Measurements from ENCODE around the gene ELOVL5.
"Not testable (repeated sequence)": the region's sequence is repeated elsewhere in the genome, so short reads cannot be mapped to it uniquely, and the experiment has no call there.

ELOVL5 gene

DNA sequence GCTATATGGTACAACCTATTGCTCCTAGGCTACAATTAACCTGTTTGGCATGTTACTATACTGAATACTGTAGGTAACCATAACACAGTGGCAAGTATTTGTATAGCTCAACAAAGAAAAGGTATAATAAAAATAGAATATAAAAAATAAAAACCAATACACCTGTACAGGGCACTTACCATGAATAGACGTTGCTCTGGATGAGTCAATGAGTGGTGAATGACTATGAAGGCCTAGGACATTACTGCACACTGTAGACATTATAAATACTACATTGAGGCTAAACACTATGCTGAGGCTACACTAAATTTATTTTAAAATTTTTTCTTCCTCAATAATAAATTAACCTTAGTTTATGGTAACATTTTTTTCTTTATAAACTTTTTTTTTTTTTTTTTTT, 18.6 kb downstream of the ELOVL5 start:
- no peak for DNase-seq (ENCODE audit: low read depth in 2 of 3, low spot score in 1 of 3)

DNA sequence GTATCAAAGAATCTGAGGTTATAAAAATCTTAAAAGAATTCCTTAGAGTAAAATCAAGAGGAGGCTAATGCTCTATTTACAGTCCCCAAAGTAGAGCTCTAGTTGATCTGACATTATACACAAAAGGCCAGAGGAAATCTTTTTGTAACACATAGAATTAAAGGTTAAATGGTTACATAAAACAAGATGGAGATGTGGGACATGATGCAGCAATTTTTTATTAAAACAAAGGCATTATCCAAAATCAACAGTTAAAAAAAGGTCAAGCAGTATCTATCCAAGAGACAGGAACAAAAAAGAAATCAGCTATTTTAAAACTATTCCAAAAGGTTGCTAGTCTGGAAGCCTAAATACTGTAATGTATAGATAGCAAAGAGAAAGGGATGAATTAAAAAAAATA, 20.4 kb downstream of the ELOVL5 start:
- DNase-seq (ENCODE audit: low read depth in 2 of 3, low spot score in 1 of 3): no peak

DNA sequence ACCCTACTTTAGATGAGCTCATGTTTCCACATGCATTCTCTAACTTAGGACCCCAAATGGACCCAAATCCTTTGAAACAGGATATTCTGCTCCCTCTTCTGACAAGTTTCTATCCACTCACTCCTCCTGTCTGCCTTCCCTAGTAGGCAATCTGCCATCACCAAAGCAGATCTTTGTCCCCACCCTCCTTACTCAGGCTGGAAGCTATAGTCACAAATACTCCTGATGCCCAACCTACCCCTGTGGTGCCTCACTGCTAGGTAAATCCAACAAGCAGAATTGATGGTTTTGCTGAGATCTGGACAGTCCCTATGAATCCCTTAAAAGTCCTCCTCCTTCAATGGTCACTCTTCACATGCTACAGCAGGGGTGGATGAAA, 21.7 kb downstream of the ELOVL5 start:
- no peak for DNase-seq (ENCODE audit: low read depth in 2 of 3, low spot score in 1 of 3)

DNA sequence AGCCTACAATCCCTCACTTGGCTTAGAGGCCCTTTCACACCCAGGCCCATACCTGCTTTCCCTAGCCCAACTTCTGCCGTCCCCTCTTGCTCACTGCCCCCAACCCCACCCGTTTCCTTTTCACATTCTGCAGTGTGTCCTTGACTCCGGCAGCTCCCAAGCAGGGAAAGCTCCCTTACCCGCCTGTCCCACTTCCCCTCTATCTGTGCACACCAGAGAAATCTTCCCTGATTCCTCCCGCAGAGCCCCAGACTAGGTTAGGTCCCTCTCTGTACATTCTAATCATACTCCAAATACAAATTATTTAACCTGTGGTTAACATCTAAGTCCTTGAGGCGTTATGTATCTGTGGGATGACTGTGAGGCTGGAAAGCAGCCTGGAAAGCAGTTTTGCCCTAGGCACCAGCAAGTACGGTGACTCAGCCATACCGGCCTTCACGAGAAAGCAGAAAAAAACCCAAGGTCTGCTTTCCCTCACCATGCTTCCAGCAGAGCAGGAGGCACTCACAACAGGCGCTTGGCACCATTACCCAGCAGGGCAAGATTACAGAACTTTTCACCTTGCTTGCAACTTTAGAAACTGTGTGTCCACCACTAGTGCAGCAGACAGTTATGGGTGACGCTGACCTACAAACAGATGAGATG, 22.3 kb downstream of the ELOVL5 start:
- no peak for DNase-seq (ENCODE audit: low read depth in 2 of 3, low spot score in 1 of 3)

DNA sequence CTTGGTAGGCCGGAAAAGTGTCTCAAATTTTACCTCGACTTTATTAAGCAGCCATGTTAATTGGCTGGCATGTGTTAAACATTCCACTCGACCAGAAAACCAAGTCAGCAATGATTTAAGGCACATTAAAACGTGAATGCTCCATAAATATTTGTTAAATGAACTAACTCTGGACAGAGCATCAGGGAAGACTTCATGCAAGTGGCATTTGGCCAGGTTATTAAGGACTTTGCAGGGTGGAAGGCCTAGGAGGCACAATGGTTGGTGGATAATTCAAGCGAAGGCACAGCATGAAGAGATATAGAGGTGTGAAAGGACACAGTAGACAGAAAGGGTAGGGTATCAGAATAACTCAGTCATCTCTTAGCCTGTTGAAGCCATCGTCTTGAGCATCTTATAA, 23.0 kb downstream of the ELOVL5 start:
- DNase-seq (ENCODE audit: low read depth in 2 of 3, low spot score in 1 of 3): no peak

DNA sequence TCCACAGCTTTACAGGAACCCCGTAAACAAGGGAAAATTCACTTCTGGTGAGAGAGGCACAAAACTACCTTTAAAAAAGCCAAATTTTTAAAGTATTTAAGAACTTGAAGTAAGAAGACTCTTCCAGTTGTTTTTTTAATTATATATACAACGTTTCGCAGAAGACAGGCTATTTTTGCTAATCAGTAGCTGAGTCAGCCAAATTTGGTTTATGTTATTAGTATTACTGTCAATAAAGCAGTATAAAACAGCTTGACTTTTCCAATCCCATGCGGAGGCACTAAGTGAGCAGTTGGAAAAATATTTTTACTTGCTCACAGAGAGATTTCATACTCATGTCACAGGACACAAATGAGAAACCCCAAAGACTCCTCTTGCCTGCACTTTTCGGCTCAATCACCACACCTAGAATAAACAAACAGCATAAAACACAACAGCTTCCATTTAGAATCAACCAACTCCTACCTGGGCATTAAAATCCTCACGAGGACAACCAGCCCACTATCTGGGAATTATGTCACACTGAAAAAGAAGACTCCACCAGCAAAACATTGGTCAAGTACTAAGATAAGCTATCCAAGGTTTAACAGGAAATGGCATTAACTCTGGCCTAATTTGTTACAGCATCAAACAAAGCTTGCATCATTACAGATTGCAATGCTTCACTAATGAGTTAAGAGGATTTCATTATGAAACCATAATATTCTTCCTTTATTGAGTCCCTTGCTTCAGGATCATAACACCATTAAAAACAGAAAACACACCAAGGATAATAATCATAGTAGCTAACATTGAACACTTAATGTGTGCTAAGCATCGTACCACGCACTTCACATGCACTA, 26.3 kb downstream of the ELOVL5 start:
- no peak for DNase-seq (ENCODE audit: low read depth in 2 of 3, low spot score in 1 of 3)

DNA sequence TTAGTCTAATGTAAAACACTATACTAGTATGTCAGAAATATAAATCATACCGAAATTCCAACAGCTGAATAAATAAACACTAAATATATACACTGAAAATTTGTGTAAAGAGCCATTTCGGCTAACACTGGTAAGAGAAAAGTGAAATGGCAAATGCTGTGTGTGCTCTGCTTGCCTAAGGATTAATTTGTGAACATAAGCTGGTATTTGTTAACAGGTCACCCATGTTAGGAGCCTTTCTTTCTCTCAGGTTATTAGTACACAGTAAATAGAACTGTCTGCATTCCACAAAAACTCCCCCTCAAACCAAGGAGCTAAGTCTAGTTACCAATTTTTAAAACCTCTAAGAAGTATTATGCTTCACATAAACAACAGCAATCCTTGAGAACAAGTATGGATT, 27.0 kb downstream of the ELOVL5 start:
- DNase-seq (ENCODE audit: low read depth in 2 of 3, low spot score in 1 of 3): no peak

DNA sequence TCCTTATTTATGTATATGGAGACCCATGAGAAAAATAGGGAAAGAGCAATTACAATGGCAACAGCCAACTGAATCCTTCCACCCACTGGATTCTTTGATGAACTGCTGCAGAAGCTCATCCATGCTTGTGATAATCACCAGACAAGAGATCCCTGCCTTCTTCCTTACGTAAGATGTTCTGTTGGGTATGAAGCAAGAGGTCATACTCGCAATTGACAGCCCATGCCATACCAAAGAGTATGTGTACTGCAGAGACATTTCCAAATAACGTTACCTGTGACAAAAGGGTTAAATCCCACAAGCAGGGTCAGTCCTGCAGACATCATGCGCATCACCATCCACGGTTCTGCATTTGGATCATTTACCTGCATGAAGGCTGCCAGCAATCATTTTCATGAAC, 27.8 kb downstream of the ELOVL5 start:
- DNase-seq (ENCODE audit: low read depth in 2 of 3, low spot score in 1 of 3): no peak

DNA sequence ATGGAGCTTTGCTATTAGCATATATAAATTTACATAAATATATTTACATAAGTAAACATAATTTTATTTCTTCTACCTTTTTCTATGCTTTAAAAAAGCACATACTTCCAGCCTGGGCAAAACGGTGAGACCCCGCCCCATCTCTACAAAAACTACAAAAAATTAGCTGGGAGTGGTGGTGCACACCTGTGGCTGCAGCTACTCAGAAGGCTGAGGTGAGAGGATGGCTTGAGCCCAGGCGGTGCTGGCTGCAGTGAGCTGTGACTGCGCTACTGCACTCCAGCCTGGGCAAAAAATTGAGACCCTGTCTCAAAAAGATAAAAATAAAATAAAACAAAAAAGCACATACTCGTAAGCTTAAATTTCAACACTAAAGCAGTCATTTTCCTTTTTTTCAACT, 30.3 kb downstream of the ELOVL5 start:
- DNase-seq (ENCODE audit: low read depth in 2 of 3, low spot score in 1 of 3): no peak

DNA sequence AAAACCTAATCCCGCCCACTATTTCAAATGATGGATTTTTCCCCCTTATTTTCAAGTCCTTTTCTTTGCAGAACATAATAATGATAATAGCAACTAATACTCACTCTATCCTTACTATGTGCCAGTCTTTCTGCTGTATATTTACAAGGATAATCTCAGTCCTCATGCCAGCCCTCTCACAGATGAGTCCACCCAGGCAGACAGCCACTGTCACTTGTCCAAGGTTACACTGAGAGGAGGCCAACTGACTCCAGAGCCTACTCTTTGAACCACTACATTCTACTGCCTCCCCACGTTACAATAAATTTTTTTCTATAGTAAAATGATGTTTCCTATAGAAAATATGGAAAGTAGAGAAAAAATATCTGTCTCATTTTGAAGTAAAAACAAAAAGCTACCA, 30.9 kb downstream of the ELOVL5 start:
- no peak for DNase-seq (ENCODE audit: low read depth in 2 of 3, low spot score in 1 of 3)

DNA sequence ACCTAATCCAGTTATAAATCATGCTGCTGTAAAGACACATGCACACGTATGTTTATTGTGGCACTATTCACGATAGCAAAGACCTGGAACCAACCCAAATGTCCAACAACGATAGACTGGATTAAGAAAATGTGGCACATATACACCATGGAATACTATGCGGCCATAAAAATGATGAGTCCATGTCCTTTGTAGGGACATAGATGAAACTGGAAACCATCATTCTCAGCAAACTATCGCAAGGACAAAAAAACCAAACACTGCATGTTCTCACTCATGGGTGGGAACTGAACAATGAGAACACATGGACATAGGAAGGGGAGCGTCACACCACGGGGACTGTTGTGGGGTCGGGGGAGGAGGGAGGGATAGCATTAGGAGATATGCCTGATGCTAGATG, 31.5 kb downstream of the ELOVL5 start:
- DNase-seq (ENCODE audit: low read depth in 2 of 3, low spot score in 1 of 3): not testable (repeated sequence)

DNA sequence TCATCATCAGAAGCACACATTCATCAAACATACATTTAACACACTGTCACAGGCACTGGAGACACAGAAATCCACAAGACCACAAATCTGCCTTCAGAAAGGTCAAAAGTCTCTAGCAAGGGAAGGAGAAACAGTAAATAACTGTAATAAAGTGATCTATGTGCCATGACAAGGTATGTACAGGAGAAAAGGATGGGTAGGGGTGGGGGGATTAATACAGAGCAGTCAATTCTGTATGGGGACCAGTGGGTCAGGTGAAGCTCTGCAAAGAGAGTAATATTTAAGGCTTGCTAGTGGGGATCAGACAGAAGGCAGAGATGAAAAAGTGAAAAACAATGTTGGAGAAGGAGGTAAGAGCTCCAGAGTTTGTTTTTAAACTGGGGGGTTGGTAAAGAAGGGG, 32.6 kb downstream of the ELOVL5 start:
- no peak for DNase-seq (ENCODE audit: low read depth in 2 of 3, low spot score in 1 of 3)

DNA sequence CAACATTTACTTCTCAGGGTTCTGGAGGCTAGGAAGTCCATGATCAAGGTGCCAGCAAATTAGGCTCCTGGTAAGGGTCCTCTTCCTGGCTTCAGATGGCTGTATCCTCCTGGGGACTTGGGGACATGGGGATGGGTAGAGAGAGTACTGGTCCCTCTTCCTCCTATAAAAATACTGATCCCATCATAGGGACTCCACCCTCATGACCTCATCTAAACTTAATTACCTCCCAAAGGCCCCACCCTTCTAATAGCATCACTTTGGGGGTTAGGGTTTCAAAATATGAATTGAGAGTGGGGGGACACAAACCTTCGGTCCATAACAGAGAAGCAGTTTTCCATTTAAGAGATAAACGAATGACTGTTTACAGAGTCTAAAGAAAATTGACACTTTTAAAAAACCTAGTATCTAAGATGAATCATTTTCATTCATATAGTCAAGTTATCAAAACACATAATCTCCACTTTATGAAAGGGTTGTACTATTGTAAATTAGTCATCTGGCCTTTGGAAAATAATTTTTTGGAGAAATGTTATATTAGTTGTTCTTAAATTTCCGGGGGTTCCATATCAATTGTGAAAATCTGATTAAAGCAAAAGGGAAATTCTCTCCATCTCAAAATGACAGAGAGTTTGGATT, 33.5 kb downstream of the ELOVL5 start:
- DNase-seq (ENCODE audit: low read depth in 2 of 3, low spot score in 1 of 3): no peak

DNA sequence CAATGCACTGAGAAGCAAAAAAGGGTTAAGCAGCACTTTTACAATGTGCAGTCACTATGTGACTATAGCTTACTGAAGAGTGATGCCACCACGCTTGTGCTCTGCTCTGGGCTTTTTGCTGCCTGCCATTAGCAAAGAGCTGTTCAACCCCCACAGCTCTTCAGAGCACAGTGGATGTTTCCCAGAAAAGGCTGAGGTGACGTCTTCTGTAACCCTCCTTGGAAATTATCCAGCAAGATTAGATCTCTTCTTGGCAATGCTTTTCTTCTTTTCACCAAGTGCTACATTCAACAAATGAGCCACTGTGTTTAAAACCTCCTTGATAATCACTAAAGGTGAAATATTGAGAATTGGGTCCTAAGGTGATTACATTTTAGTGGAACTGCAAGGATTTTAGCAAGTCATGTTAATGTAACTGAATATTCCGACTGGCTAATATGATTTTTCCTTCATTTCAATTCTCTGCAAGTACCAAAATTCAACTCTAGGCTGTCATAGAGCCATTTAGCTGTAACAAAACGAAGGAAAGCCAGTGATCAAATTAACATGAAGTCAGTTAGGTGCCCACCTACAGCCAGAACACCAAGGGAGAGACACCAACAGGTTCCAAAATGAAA, 34.9 kb downstream of the ELOVL5 start:
- DNase-seq (ENCODE audit: low read depth in 2 of 3, low spot score in 1 of 3): no peak

DNA sequence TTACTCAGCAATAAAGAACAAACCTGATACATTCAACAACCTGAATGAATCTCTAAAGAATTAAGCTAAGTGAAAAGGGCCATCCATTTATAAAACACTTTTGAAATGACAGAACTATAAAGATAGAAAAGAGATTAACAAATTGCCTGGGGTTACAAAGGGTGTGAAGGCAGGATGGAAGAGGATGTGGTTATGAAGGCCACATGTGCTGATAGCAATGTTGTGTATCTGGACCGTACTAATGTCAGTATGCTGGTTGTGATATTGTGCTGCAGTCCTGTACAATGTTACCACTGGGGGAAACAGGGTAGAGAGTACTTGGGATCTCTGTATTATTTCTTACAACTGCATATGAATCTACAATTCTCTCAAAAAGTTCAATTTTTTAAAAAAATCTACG, 36.4 kb downstream of the ELOVL5 start:
- no peak for DNase-seq (ENCODE audit: low read depth in 2 of 3, low spot score in 1 of 3)

DNA sequence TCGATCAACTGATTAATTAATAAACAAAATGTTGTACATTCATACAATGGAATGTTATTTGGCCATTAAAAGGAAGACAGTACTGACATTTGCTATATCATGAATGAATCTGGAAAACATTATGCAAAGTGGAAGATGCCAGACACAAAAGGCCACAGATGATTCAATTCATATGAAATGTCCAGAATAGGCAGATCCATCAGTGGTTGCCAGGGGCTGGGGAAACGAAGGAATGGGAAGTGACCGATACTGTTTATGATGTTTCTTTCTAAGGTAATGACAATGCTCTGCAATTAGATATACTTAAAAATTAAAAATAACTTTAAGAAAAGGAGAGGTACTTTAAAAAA, 37.2 kb downstream of the ELOVL5 start:
- DNase-seq (ENCODE audit: low read depth in 2 of 3, low spot score in 1 of 3): no peak

DNA sequence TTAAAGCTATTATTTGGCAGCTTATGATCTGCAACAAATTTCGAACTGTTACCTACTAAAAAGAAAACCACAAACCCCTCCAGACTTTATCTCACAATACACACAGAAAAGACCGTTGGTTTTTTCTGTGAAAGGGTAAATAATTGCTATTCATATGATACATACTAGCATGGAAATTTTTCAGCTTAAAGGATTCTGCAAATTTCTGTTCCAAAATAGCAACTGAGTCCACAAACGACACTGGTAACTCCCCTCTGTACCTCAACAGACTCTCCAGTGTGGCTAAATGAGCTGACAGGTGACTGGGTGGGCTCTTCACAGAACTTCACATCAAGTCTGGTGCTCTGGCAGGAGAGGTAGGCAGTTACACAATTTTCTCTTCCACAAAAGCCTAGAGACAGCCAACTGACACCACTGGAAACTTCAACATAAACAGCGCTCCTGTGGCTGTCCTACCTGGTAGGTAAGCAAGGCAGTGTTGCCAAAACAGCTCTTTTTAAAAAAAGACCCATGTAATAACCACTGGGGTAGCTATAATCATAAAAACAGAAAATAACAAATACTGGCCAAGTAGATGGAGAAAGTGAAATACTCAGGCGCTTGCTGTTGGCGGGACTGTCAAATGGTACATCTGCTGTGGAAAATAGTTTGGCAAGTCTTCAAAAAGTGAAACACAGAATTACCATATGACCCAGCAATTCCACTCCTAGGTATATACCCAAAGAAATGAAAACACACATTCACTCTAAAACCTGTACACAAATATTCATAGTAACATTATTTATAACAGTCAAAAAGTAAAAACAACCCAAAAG, 37.8 kb downstream of the ELOVL5 start:
- DNase-seq (ENCODE audit: low read depth in 2 of 3, low spot score in 1 of 3): no peak

DNA sequence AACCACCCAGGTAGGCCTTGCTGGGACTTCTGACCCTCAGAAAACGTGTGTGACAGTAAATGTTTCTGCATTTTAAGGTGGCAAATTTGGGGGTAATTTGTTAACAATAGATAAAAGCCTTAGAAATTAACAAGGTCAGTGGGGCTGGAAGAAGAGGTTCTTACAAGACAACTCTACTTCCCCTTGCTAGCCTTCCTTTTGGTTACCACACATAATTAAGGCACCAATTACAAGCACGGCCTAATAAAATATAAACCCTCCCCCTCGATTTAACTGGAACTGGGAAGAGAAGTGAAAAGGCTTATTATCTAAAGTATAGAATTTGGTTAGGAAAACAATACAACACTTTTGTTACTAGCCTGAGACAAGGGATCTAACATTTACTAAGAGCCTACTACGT, 38.8 kb downstream of the ELOVL5 start:
- no peak for DNase-seq (ENCODE audit: low read depth in 2 of 3, low spot score in 1 of 3)

DNA sequence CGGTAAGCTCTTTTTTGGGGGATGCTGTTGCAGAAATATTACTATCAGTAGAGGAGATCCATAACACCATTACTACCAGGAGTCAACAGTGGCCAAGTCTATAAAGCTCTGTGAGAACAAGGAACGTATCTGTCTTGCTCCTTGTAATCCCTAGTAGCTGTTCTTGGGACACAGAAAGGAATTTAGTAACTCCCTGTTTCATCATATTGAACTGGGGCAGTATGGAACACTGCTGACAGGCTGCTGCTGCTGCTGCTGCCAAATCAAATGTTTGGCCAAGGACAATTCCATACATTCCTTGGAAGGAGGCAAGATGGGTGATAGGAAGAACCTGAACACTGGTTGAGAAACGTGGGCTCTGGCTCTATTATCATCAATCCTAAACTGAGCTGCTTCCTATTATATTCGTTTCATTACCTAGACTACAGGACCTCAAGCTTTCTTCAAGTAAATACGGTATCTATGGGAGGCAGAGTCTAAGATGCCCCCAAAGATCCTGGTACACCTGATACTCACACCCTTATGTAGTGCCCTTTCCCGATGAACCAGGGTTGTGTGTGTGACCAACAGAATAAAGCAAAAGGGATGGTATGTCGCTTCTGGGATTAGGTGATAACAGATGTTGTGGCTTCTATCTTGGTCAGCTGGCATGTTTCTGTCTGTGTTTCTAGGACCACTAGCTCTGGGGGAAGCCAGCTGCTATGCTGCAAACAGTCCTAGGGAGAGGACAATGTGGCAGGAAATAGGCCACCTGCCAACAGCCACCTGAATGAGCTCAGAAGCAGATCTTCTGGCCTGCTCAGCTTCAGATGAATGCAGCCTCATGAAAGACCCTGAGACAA, 39.5 kb downstream of the ELOVL5 start:
- no peak for DNase-seq (ENCODE audit: low read depth in 2 of 3, low spot score in 1 of 3)

DNA sequence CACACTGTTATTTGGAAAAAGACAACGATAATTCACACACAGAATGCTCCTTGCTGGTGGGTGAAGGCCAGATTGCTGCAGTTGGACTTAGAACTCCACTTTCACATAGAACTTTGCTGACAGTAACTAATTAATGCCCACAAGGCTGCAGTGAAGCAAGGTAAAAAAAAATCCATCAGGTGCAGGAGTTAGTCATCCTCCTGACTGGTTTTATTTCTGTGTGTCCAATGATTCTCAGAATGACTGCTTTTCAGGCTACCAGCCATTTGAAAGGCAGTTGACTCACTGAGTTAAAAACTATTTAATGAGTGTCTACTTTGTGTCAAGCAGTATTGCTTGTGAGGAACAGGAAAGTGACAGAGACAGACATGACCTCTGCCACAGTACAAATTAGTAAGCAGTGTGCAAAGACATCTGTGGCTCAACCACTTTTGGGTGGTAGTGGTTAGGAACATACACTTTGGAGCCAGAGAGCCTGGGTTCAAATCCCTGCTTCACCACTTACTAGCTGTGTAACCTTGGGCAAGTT, 41.9 kb downstream of the ELOVL5 start:
- DNase-seq (ENCODE audit: low read depth in 2 of 3, low spot score in 1 of 3): peak in 1 of 3 donors; percentile 44

All from stimulated activated CD4-positive, alpha-beta T cell treated with anti-CD3 and anti-CD28 coated beads, Interleukin-12 subunit alpha, Interleukin-12 subunit beta, amount 100 ng/mL, for 48 hours (primary cell).